Astrocyte (in vitro differentiated cells and primary cell): ENCODE measurements around the gene SLC7A6OS. TPM values are rescaled to one million over a fixed set of nuclear protein-coding genes. Genes with fewer than 3 reads are reported as not detected.

Experiments
- DNase-seq: peaks from one replicate; pipeline ENCODE4 v3.0.0-alpha.2; 2010; ENCODE audit warnings: low read depth
- FAIRE-seq: peaks from 2 replicates; lab custom pipeline; 2011; peaks lifted over from hg19 to GRCh38; lab: Jason Lieb, UNC
- H2AFZ ChIP-seq: 2 replicates; pipeline ENCODE4 v1.6.0; 2012; ENCODE audit warnings: low read depth, low read length, inconsistent platforms
- H3K27ac ChIP-seq: 2 replicates; pipeline ENCODE4 v1.5.1; 2011; ENCODE audit warnings: low read depth, low read length, inconsistent platforms
- H3K27me3 ChIP-seq: 2 replicates; pipeline ENCODE4 v1.6.0; 2011; ENCODE audit warnings: low read length, inconsistent platforms; ENCODE audit not compliant: insufficient read depth
- H3K36me3 ChIP-seq: 2 replicates; pipeline ENCODE4 v1.5.1; 2011; ENCODE audit warnings: low read length, inconsistent platforms; ENCODE audit not compliant: insufficient read depth
- H3K4me1 ChIP-seq: 2 replicates; pipeline ENCODE4 v1.5.1; 2011; ENCODE audit warnings: low read length, inconsistent platforms; ENCODE audit not compliant: insufficient read depth
- H3K4me2 ChIP-seq: 2 replicates; pipeline ENCODE4 v1.6.0; 2012; ENCODE audit warnings: low read length, inconsistent platforms
- H3K4me3 ChIP-seq: 2 replicates; pipeline ENCODE4 v1.5.1; 2011; ENCODE audit warnings: low read depth, mild to moderate bottlenecking, low read length, inconsistent platforms; ENCODE audit not compliant: insufficient read depth
- H3K79me2 ChIP-seq: 2 replicates; pipeline ENCODE4 v1.6.0; 2012; ENCODE audit warnings: mild to moderate bottlenecking, low read length, inconsistent platforms; ENCODE audit not compliant: insufficient read depth
- H3K9ac ChIP-seq: 2 replicates; pipeline ENCODE4 v1.6.0; 2012; ENCODE audit warnings: mild to moderate bottlenecking, low read length, inconsistent platforms
- H3K9me3 ChIP-seq: 2 replicates; pipeline ENCODE4 v1.5.1; 2012; ENCODE audit warnings: low read depth, mild to moderate bottlenecking, low read length, inconsistent platforms; ENCODE audit not compliant: insufficient read depth
- H4K20me1 ChIP-seq: 2 replicates; pipeline ENCODE4 v1.6.0; 2012; ENCODE audit warnings: low read length, inconsistent platforms; ENCODE audit not compliant: insufficient read depth
- H3K27ac Mint-ChIP-seq: one replicate; pipeline ENCODE4 v1.8.0; 2021; ENCODE audit warnings: mild to moderate bottlenecking, mixed read lengths; ENCODE audit not compliant: unreplicated experiment
- H3K27me3 Mint-ChIP-seq: one replicate; pipeline ENCODE4 v1.8.0; 2021; ENCODE audit warnings: low read depth, mixed read lengths; ENCODE audit not compliant: unreplicated experiment
- H3K36me3 Mint-ChIP-seq: one replicate; pipeline ENCODE4 v1.8.0; 2021; ENCODE audit warnings: low read depth, mixed read lengths; ENCODE audit not compliant: unreplicated experiment
- H3K4me1 Mint-ChIP-seq: one replicate; pipeline ENCODE4 v1.8.0; 2021; ENCODE audit warnings: low read depth, mixed read lengths; ENCODE audit not compliant: unreplicated experiment
- H3K4me3 Mint-ChIP-seq: one replicate; pipeline ENCODE4 v1.8.0; 2021; ENCODE audit warnings: mild to moderate bottlenecking, moderate library complexity, mixed read lengths; ENCODE audit not compliant: unreplicated experiment
- H3K9me3 Mint-ChIP-seq: one replicate; pipeline ENCODE4 v1.8.0; 2021; ENCODE audit warnings: mild to moderate bottlenecking, mixed read lengths; ENCODE audit not compliant: unreplicated experiment
- CTCF ChIP-seq: IDR thresholded peaks from 2 replicates; pipeline ENCODE4 v1.5.1; 2011; ENCODE audit warnings: low read depth, mild to moderate bottlenecking, inconsistent platforms, low read length, moderate library complexity; ENCODE audit not compliant: insufficient read depth
- EZH2 ChIP-seq: IDR thresholded peaks from 2 replicates; pipeline ENCODE4 v1.6.1; 2012; ENCODE audit warnings: mild to moderate bottlenecking, low read length, inconsistent platforms; ENCODE audit not compliant: insufficient read depth
- total RNA-seq: library from RNA; stranded (reverse); gene quantifications from 2 replicates; pipeline ENCODE4 v1.2.1, GENCODE V29; 2021

The SLC7A6OS gene
- total RNA-seq, 1 donor from 2014 or later = 16.7 TPM

- DNase-seq = peak; percentile 65
- Histone ChIP-seq H3K4me3 (peak overlapping the region; percentile 84), H3K27me3 (no peaks in the 10 kb centered on the region), H3K79me2 (peaks cover 64% of the 10 kb centered on the region), H3K9ac (peak overlapping the region; percentile 99), H4K20me1 (peaks cover 43% of the 10 kb centered on the region), H2AFZ (peak overlapping the region; percentile 94), H3K4me2 (peak overlapping the region; percentile 94), H3K9me3 (no peaks in the 10 kb centered on the region), H3K27ac (peak overlapping the region; percentile 93), H3K36me3 (no peaks in the 10 kb centered on the region), H3K4me1 (peaks cover 8% of the 10 kb centered on the region)
- Mint-ChIP-seq H3K27me3 (no peaks in the 10 kb centered on the region), H3K36me3 (peaks cover 3% of the 10 kb centered on the region), H3K4me3 (peak overlapping the region; percentile 98), H3K9me3 (no peaks in the 10 kb centered on the region), H3K4me1 (peaks cover 18% of the 10 kb centered on the region), H3K27ac (peak overlapping the region; percentile 95)
- peak; percentile 13 for FAIRE-seq
- no peak for TF ChIP-seq EZH2
- TF ChIP-seq CTCF = no peak
Measured at GRCh38 chr16:68265078-68265920, 45.4 kb downstream of the SLC7A6OS start.

- Mint-ChIP-seq H3K4me1 (peaks cover 18% of the 10 kb centered on the region), H3K36me3 (peaks cover 7% of the 10 kb centered on the region), H3K4me3 (peak within 1 kb of the TSS; percentile 98), H3K27ac (peak within 1 kb of the TSS; percentile 99), H3K9me3 (no peaks in the 10 kb centered on the region), H3K27me3 (no peaks in the 10 kb centered on the region)
- peak; percentile 44 for DNase-seq
- Histone ChIP-seq H3K9me3 (no peaks in the 10 kb centered on the region), H4K20me1 (peaks cover 34% of the 10 kb centered on the region), H3K4me1 (peaks cover 8% of the 10 kb centered on the region), H3K4me3 (peak within 1 kb of the TSS; percentile 84), H3K79me2 (peaks cover 55% of the 10 kb centered on the region), H3K9ac (peak within 1 kb of the TSS; percentile 99), H2AFZ (peak within 1 kb of the TSS; percentile 94), H3K27me3 (no peaks in the 10 kb centered on the region), H3K27ac (peak within 1 kb of the TSS; percentile 93), H3K4me2 (peak within 1 kb of the TSS; percentile 94), H3K36me3 (peaks cover 3% of the 10 kb centered on the region)
- FAIRE-seq = no peak
- TF ChIP-seq CTCF (peak; percentile 46), EZH2 (no peak)
Measured at GRCh38 chr16:68264128-68265077, 46.3 kb downstream of the SLC7A6OS start, which contains the start of gene SLC7A6. SLC7A6 (plus strand) TSS chr16:68264526; CDS start chr16:68274727, 10,201 bp downstream.
